ENCODE data around the gene RPS6KA5.

RPS6KA5 gene

DNA sequence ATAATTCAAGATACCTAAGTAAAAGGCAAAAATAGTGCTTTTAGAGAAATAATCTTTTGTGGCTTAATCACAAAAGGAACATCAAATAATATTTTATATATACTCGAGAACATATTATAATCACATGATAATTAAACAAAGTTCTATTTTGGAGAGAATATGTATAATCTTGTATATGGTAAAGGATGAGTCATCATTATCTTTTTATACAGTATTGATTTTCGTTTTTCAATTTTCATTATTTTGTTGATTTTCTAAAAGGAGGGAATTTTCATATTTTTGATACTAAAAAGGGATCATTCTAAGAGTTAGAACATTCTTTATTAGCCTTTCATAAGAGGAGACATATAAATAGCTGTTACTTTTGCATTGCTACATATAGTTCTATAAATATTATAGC lies 166.9 kb downstream of the RPS6KA5 start:
- Histone ChIP-seq H3K4me3 (ENCODE audit: control insufficient read depth in 1 of 7, extremely low read depth in 1 of 7, insufficient read depth in 4 of 7, low read depth in 2 of 7, low read length in 6 of 7) (no peak overlapping the region), H3K9me3 (ENCODE audit: control extremely low read depth in 1 of 5, control insufficient read depth in 4 of 5, insufficient read depth in 2 of 5, low read depth in 1 of 5, low read length in 4 of 5) (no peaks in the 10 kb centered on the region), H3K27ac (ENCODE audit: insufficient read depth in 1 of 2, low read depth in 1 of 2, low read length in 2 of 2, poor library complexity in 1 of 2, severe bottlenecking in 2 of 2) (no peak overlapping the region), H3K4me1 (ENCODE audit: control extremely low read depth in 1 of 4, control insufficient read depth in 4 of 4, insufficient read depth in 4 of 4, low read length in 3 of 4) (no peaks in the 10 kb centered on the region), H3K27me3 (replicated peaks in 2 of 5; ENCODE audit: control insufficient read depth in 4 of 5, insufficient read depth in 5 of 5, low read length in 4 of 5) (no peaks in the 10 kb centered on the region), H3K36me3 (ENCODE audit: control insufficient read depth in 4 of 4, insufficient read depth in 4 of 4, low read length in 3 of 4) (peaks cover 6 to 24% (median 19%) of the 10 kb centered on the region in 4 experiments)
- CTCF ChIA-PET: interaction anchor here (1.6 to 1.7 kb wide), 2 partner anchors 9 to 28 kb away, joined by 3 to 5 read pairs; no protein-coding TSS in a partner anchor
- POLR2A ChIA-PET: no interaction called here
- no peak for DNase-seq
- no CpG with 5 or more reads among the region's 2 CpGs for WGBS (ENCODE audit: insufficient coverage)

DNA sequence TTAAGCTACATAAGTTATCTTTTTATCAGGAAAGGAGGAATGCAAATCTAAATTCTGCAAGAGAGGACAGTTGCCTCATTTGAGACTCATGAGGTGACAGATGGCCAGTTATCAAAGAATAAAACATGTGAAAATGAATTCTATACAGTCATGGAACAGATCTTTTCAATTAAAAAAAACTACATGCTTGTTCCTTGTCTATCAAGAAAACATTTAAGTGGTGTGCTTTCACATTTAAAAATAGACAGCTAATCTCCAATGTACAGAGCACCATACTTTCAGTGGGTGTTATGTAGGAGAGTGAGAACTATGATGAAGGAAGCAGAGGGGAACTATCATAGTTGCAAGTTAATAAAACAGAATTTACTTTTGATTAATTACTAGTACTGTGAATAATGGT lies 167.5 kb downstream of the RPS6KA5 start:
- H3K36me3 ChIP-seq (ENCODE audit: control insufficient read depth in 4 of 4, insufficient read depth in 4 of 4, low read length in 3 of 4): peaks cover 6 to 19% (median 17%) of the 10 kb centered on the region in 4 experiments
- no peaks in the 10 kb centered on the region for H3K4me1 ChIP-seq (ENCODE audit: control extremely low read depth in 1 of 4, control insufficient read depth in 4 of 4, insufficient read depth in 4 of 4, low read length in 3 of 4)
- H3K27me3 ChIP-seq (replicated peaks in 2 of 5; ENCODE audit: control insufficient read depth in 4 of 5, insufficient read depth in 5 of 5, low read length in 4 of 5): no peaks in the 10 kb centered on the region
- H3K27ac ChIP-seq (ENCODE audit: insufficient read depth in 1 of 2, low read depth in 1 of 2, low read length in 2 of 2, poor library complexity in 1 of 2, severe bottlenecking in 2 of 2): no peak overlapping the region
- H3K4me3 ChIP-seq (ENCODE audit: control insufficient read depth in 1 of 7, extremely low read depth in 1 of 7, insufficient read depth in 4 of 7, low read depth in 2 of 7, low read length in 6 of 7): no peak overlapping the region
- DNase-seq: peak in 2 of 3 donors; percentile 33 to 67
- no peaks in the 10 kb centered on the region for H3K9me3 ChIP-seq (ENCODE audit: control extremely low read depth in 1 of 5, control insufficient read depth in 4 of 5, insufficient read depth in 2 of 5, low read depth in 1 of 5, low read length in 4 of 5)
- ChIA-PET POLR2A (no interaction called here), CTCF (interaction anchor here (1.1 to 3.0 kb wide), 4 partner anchors 10 to 33 kb away, joined by 3 to 12 read pairs (median 4); no protein-coding TSS in a partner anchor)

DNA sequence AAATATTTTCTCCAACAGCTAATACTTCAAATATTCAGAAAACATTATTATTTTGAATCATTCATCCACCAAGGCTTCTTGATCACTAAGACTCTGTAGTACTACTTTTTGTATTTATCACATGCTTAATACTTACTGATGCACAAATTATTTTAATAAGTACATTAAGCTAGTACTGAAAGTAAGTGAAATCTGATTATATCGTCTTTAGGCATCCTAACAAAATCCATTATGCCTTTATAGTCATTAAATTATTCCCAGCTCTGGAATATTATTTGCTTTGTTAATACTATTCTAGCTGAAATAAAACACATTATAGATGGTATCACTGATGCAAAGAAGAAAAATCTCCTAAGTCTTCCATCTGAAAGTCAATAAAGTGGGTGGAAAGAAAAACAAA lies 169.1 kb downstream of the RPS6KA5 start:
- DNase-seq: no peak
- no peaks in the 10 kb centered on the region for H3K4me1 ChIP-seq (ENCODE audit: control extremely low read depth in 1 of 4, control insufficient read depth in 4 of 4, insufficient read depth in 4 of 4, low read length in 3 of 4)
- H3K4me3 ChIP-seq (ENCODE audit: control insufficient read depth in 1 of 7, extremely low read depth in 1 of 7, insufficient read depth in 4 of 7, low read depth in 2 of 7, low read length in 6 of 7): no peak overlapping the region
- peaks cover 0 to 2% (median 0%) of the 10 kb centered on the region in 5 experiments for H3K9me3 ChIP-seq (ENCODE audit: control extremely low read depth in 1 of 5, control insufficient read depth in 4 of 5, insufficient read depth in 2 of 5, low read depth in 1 of 5, low read length in 4 of 5)
- ChIA-PET CTCF (interaction anchor here (1.0 to 3.0 kb wide), 5 partner anchors 11 to 287 kb away, joined by 3 to 12 read pairs (median 3); no protein-coding TSS in a partner anchor), POLR2A (no interaction called here)
- no peak overlapping the region for H3K27ac ChIP-seq (ENCODE audit: insufficient read depth in 1 of 2, low read depth in 1 of 2, low read length in 2 of 2, poor library complexity in 1 of 2, severe bottlenecking in 2 of 2)
- peaks cover 4 to 9% (median 7%) of the 10 kb centered on the region in 4 experiments for H3K36me3 ChIP-seq (ENCODE audit: control insufficient read depth in 4 of 4, insufficient read depth in 4 of 4, low read length in 3 of 4)
- H3K27me3 ChIP-seq (replicated peaks in 2 of 5; ENCODE audit: control insufficient read depth in 4 of 5, insufficient read depth in 5 of 5, low read length in 4 of 5): no peaks in the 10 kb centered on the region
- WGBS (ENCODE audit: insufficient coverage): no CpG with 5 or more reads among the region's 1 CpG

DNA sequence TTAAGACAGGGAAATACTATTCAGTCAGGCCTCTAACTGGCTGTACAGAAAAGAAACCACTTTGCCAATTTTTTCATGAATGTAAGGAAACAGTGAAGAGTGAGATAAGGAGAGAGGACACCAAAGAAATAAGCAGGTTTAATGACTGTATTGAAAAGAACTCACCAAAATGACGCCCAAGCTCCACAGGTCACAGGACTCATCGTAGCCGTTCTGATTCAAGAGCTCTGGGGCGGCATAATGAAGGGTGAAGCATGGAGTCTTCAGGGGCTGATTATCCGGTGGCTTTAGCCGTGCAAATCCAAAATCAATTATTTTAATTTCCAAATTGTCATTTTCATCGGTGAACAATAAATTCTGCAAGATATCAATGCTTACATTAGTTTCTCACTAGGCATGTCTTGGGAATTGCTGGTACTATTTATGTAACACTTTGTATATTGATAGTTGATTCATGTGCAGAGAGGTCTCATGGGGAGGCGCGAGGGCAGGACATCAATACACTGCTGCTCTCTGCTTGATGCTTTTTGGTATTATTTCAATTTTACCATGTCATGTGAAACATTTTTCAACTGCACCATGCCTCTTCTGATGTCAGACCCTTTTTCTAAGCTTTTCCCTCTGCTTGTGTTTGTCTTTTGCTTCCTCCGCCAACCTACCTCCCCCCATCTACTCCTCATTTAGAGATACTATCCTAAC lies 170.0 kb downstream of the RPS6KA5 start:
- no peaks in the 10 kb centered on the region for H3K4me1 ChIP-seq (ENCODE audit: control extremely low read depth in 1 of 4, control insufficient read depth in 4 of 4, insufficient read depth in 4 of 4, low read length in 3 of 4)
- peaks cover 2 to 11% (median 6%) of the 10 kb centered on the region in 4 experiments for H3K36me3 ChIP-seq (ENCODE audit: control insufficient read depth in 4 of 4, insufficient read depth in 4 of 4, low read length in 3 of 4)
- WGBS (ENCODE audit: insufficient coverage): 87% methylated on average over 7 of the region's 10 CpGs
- ChIA-PET POLR2A (no interaction called here), CTCF (interaction anchor here (1.0 to 3.0 kb wide), 6 partner anchors 12 to 288 kb away, joined by 3 to 12 read pairs (median 4); no protein-coding TSS in a partner anchor)
- DNase-seq: no peak
- H3K9me3 ChIP-seq (ENCODE audit: control extremely low read depth in 1 of 5, control insufficient read depth in 4 of 5, insufficient read depth in 2 of 5, low read depth in 1 of 5, low read length in 4 of 5): peaks cover 0 to 3% (median 0%) of the 10 kb centered on the region in 5 experiments
- no peak overlapping the region for H3K4me3 ChIP-seq (ENCODE audit: control insufficient read depth in 1 of 7, extremely low read depth in 1 of 7, insufficient read depth in 4 of 7, low read depth in 2 of 7, low read length in 6 of 7)
- H3K27ac ChIP-seq (ENCODE audit: insufficient read depth in 1 of 2, low read depth in 1 of 2, low read length in 2 of 2, poor library complexity in 1 of 2, severe bottlenecking in 2 of 2): no peak overlapping the region
- no peaks in the 10 kb centered on the region for H3K27me3 ChIP-seq (replicated peaks in 2 of 5; ENCODE audit: control insufficient read depth in 4 of 5, insufficient read depth in 5 of 5, low read length in 4 of 5)

DNA sequence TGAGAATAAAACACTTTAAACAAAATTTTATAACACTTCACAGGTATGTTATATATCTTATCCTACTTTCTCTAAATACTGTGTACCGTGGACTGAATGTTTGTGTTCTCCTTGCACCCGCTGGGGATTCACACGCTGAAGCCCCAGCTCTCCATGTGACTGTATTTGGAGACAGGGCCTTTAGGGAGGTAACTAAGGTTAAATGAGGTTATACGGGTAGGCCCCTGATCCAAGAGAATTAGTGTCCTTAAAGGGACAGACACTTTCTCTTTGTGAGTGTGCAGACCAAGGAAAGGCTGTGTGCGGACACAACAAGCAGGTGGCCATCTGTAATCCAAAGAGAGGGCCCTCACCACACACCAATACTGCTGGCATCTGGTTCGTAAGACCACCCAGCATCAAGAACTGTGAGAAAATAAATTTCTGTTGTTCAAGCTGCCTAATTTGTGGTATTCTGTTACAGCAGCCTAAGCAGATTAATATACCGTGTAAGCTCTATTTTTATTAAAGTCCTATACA lies 174.1 kb downstream of the RPS6KA5 start:
- Histone ChIP-seq H3K9me3 (ENCODE audit: control extremely low read depth in 1 of 5, control insufficient read depth in 4 of 5, insufficient read depth in 2 of 5, low read depth in 1 of 5, low read length in 4 of 5) (peaks cover 0 to 17% (median 5%) of the 10 kb centered on the region in 5 experiments), H3K4me3 (ENCODE audit: control insufficient read depth in 1 of 7, extremely low read depth in 1 of 7, insufficient read depth in 4 of 7, low read depth in 2 of 7, low read length in 6 of 7) (no peak overlapping the region), H3K27me3 (replicated peaks in 2 of 5; ENCODE audit: control insufficient read depth in 4 of 5, insufficient read depth in 5 of 5, low read length in 4 of 5) (no peaks in the 10 kb centered on the region), H3K4me1 (ENCODE audit: control extremely low read depth in 1 of 4, control insufficient read depth in 4 of 4, insufficient read depth in 4 of 4, low read length in 3 of 4) (no peaks in the 10 kb centered on the region), H3K27ac (ENCODE audit: insufficient read depth in 1 of 2, low read depth in 1 of 2, low read length in 2 of 2, poor library complexity in 1 of 2, severe bottlenecking in 2 of 2) (no peak overlapping the region), H3K36me3 (ENCODE audit: control insufficient read depth in 4 of 4, insufficient read depth in 4 of 4, low read length in 3 of 4) (peaks cover 7 to 22% (median 10%) of the 10 kb centered on the region in 4 experiments)
- 100% methylated on average over 2 of the region's 7 CpGs for WGBS (ENCODE audit: insufficient coverage)
- ChIA-PET POLR2A (no interaction called here), CTCF (interaction anchor here (0.9 to 1.0 kb wide), 2 partner anchors 111 to 288 kb away, joined by 4 read pairs; no protein-coding TSS in a partner anchor)
- no peak for DNase-seq

DNA sequence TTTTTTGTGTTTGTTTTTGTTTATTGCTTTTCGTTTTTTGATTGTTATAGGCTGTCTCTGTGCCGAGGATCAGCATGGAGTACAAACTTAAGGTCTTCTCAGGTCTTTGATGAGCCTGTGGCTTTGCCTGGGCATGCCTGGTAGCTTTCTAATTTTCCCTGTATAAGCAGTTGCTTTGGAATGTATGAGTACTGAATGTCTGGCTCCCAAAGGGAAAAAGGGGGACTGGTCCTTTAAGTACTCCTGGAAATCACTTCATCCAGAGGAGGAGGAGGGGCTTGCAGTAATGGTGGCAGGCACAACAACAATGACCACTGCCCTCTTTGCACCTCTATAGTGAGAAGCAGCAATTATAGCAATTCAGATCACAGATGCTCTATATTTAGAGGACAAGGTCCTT lies 176.7 kb downstream of the RPS6KA5 start:
- H3K9me3 ChIP-seq (ENCODE audit: control extremely low read depth in 1 of 5, control insufficient read depth in 4 of 5, insufficient read depth in 2 of 5, low read depth in 1 of 5, low read length in 4 of 5): peaks cover 0 to 17% (median 5%) of the 10 kb centered on the region in 5 experiments
- WGBS (ENCODE audit: insufficient coverage): no CpG with 5 or more reads among the region's 2 CpGs
- no peaks in the 10 kb centered on the region for H3K4me1 ChIP-seq (ENCODE audit: control extremely low read depth in 1 of 4, control insufficient read depth in 4 of 4, insufficient read depth in 4 of 4, low read length in 3 of 4)
- no peaks in the 10 kb centered on the region for H3K27me3 ChIP-seq (replicated peaks in 2 of 5; ENCODE audit: control insufficient read depth in 4 of 5, insufficient read depth in 5 of 5, low read length in 4 of 5)
- peaks cover 5 to 24% (median 13%) of the 10 kb centered on the region in 4 experiments for H3K36me3 ChIP-seq (ENCODE audit: control insufficient read depth in 4 of 4, insufficient read depth in 4 of 4, low read length in 3 of 4)
- no peak overlapping the region for H3K27ac ChIP-seq (ENCODE audit: insufficient read depth in 1 of 2, low read depth in 1 of 2, low read length in 2 of 2, poor library complexity in 1 of 2, severe bottlenecking in 2 of 2)
- ChIA-PET CTCF (no interaction called here), POLR2A (no interaction called here)
- no peak overlapping the region for H3K4me3 ChIP-seq (ENCODE audit: control insufficient read depth in 1 of 7, extremely low read depth in 1 of 7, insufficient read depth in 4 of 7, low read depth in 2 of 7, low read length in 6 of 7)
- DNase-seq: no peak

DNA sequence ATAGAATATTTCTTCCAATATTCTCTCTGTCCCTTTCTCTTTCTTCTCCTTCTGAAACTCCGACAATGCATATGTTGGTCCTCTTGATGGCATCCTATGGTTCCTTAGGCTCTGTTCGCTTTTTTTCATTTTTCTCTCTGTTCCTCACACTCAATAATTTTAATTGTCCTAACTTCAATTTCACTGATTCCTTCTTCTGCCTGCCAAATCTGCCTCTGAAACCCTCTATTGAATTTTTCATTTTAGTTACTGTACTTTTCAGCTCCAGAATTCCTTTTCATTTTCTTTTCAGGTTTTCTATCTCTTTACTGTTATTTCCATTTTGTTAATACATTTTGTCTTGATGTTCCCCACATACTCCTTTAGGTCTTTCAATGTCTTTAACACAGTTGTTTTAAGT lies 177.2 kb downstream of the RPS6KA5 start:
- no peak overlapping the region for H3K27ac ChIP-seq (ENCODE audit: insufficient read depth in 1 of 2, low read depth in 1 of 2, low read length in 2 of 2, poor library complexity in 1 of 2, severe bottlenecking in 2 of 2)
- H3K4me1 ChIP-seq (ENCODE audit: control extremely low read depth in 1 of 4, control insufficient read depth in 4 of 4, insufficient read depth in 4 of 4, low read length in 3 of 4): no peaks in the 10 kb centered on the region
- no peak overlapping the region for H3K4me3 ChIP-seq (ENCODE audit: control insufficient read depth in 1 of 7, extremely low read depth in 1 of 7, insufficient read depth in 4 of 7, low read depth in 2 of 7, low read length in 6 of 7)
- peaks cover 3 to 24% (median 13%) of the 10 kb centered on the region in 4 experiments for H3K36me3 ChIP-seq (ENCODE audit: control insufficient read depth in 4 of 4, insufficient read depth in 4 of 4, low read length in 3 of 4)
- ChIA-PET CTCF (no interaction called here), POLR2A (no interaction called here)
- no peak for DNase-seq
- peaks cover 0 to 17% (median 5%) of the 10 kb centered on the region in 5 experiments for H3K9me3 ChIP-seq (ENCODE audit: control extremely low read depth in 1 of 5, control insufficient read depth in 4 of 5, insufficient read depth in 2 of 5, low read depth in 1 of 5, low read length in 4 of 5)
- no peaks in the 10 kb centered on the region for H3K27me3 ChIP-seq (replicated peaks in 2 of 5; ENCODE audit: control insufficient read depth in 4 of 5, insufficient read depth in 5 of 5, low read length in 4 of 5)
- WGBS (ENCODE audit: insufficient coverage): 95% methylated on average over 2 of the region's 2 CpGs
